ENCODE data around the gene SETBP1. TPM values are rescaled to one million over a fixed set of nuclear protein-coding genes. Genes with fewer than 3 reads are reported as not detected.

Gene SETBP1
- total RNA-seq, 1 donor from 2014 or later = 39.5 TPM

GRCh38 chr18:45059695-45060094 is 379.0 kb downstream of the SETBP1 start:
- DNase-seq (no peak), ATAC-seq (peak; percentile 52)
- intact Hi-C loops (cut with DNase I) = no loop called here
- H3K27ac ChIP-seq = no peak overlapping the region
- no peaks in the 10 kb centered on the region for H3K27me3 ChIP-seq
- H3K9me3 ChIP-seq = no peaks in the 10 kb centered on the region
- H3K4me1 ChIP-seq = no peaks in the 10 kb centered on the region
- H3K36me3 ChIP-seq = no peaks in the 10 kb centered on the region
- no peak overlapping the region for H3K4me3 ChIP-seq
- TF ChIP-seq, protein P1, sequence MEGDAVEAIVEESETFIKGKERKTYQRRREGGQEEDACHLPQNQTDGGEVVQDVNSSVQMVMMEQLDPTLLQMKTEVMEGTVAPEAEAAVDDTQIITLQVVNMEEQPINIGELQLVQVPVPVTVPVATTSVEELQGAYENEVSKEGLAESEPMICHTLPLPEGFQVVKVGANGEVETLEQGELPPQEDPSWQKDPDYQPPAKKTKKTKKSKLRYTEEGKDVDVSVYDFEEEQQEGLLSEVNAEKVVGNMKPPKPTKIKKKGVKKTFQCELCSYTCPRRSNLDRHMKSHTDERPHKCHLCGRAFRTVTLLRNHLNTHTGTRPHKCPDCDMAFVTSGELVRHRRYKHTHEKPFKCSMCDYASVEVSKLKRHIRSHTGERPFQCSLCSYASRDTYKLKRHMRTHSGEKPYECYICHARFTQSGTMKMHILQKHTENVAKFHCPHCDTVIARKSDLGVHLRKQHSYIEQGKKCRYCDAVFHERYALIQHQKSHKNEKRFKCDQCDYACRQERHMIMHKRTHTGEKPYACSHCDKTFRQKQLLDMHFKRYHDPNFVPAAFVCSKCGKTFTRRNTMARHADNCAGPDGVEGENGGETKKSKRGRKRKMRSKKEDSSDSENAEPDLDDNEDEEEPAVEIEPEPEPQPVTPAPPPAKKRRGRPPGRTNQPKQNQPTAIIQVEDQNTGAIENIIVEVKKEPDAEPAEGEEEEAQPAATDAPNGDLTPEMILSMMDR (IDR thresholded peaks at IDR 0.05) = no peak

DNA sequence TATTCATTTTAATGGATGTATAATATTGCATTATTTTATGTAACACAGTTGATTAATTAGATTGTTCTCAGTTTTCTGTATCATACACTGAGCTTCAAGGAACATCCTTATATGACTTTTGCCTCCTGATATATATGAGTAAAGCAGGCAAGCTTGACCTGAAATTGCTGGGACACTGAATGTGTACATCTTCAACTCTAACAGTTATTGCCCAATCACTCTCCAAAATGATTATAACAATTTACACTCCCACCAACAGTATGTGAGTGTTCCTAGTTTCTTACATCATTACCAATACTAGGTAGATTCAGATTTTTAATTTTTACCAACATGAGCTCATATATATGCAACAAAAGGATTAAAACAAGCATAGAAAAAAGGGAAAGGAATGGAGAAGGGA is 379.4 kb downstream of the SETBP1 start:
- H3K9me3 ChIP-seq = no peaks in the 10 kb centered on the region
- ATAC-seq = no peak
- H3K27ac ChIP-seq = no peak overlapping the region
- no peaks in the 10 kb centered on the region for H3K36me3 ChIP-seq
- intact Hi-C loops (cut with DNase I) = no loop called here
- H3K4me1 ChIP-seq = no peaks in the 10 kb centered on the region
- TF ChIP-seq, protein P1 (IDR thresholded peaks at IDR 0.05) = no peak
- DNase-seq = no peak
- no peaks in the 10 kb centered on the region for H3K27me3 ChIP-seq
- no peak overlapping the region for H3K4me3 ChIP-seq

DNA sequence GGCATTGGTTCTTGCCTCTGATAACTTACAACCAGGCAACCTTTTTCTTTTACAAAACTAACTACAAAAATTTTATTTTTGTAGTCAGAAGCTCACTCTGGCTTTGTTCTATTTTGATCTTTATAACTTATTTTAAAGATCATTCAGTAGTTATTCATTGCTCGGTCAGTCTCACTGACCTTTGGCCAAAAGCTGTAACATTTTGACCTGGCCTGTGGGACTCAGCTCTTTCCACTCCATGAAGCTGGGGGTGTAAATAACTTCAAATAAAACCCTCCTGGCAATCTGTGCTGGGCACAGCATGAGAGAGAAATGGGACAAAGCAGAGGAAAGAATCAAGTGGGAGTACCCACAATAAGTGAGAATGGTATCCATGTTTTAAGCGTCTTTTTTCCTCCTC is 380.7 kb downstream of the SETBP1 start:
- Histone ChIP-seq H3K4me1 (no peaks in the 10 kb centered on the region), H3K4me3 (no peak overlapping the region), H3K27me3 (no peaks in the 10 kb centered on the region), H3K27ac (no peak overlapping the region), H3K9me3 (no peaks in the 10 kb centered on the region), H3K36me3 (no peaks in the 10 kb centered on the region)
- ATAC-seq (no peak), DNase-seq (no peak)
- TF ChIP-seq, protein P1 (IDR thresholded peaks at IDR 0.05) = no peak
- intact Hi-C loops (cut with DNase I) = no loop called here

DNA sequence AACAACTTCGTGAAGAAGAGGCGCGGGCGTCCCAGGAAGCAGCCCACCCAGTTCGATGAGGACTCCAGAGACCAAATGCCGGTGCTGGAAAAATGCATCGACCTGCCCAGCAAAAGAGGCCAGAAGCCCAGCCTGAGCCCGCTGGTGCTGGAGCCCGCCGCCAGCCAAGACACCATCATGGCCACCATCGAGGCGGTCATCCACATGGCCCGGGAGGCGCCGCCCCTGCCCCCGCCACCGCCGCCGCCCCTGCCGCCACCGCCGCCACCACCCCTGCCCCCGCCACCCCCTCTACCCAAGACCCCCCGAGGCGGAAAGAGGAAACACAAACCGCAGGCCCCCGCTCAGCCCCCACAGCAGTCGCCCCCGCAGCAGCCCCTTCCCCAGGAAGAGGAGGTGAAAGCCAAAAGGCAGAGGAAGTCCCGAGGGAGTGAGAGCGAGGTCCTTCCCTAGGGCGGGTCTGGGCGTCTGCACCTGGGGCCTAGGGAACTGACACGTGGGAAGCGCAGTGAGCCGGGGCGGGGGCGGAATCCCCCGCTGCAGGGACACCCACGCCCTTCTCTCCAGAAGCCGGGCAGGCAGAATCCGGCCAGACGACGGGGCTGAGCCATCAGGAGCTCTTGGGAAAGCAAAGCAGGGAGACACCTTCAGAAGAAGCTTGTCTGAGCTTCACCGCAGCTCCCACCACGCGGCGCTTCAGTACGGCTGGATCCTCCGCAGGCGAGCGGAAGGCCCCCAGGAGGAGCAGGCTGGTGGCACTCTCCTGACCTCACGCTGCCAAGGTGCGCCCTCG is 382.8 kb downstream of the SETBP1 start:
- no peaks in the 10 kb centered on the region for H3K4me1 ChIP-seq
- TF ChIP-seq, protein P1 (IDR thresholded peaks at IDR 0.05) = no peak
- no peaks in the 10 kb centered on the region for H3K27me3 ChIP-seq
- no peaks in the 10 kb centered on the region for H3K9me3 ChIP-seq
- no peak for DNase-seq
- ATAC-seq = no peak
- no peaks in the 10 kb centered on the region for H3K36me3 ChIP-seq
- H3K4me3 ChIP-seq = no peak overlapping the region
- no peak overlapping the region for H3K27ac ChIP-seq
- intact Hi-C loops (cut with DNase I) = no loop called here

- intact Hi-C loops (cut with DNase I) = no loop called here
- no peaks in the 10 kb centered on the region for H3K4me1 ChIP-seq
- no peaks in the 10 kb centered on the region for H3K9me3 ChIP-seq
- no peak for DNase-seq
- TF ChIP-seq, protein P1 (IDR thresholded peaks at IDR 0.05) = no peak
- ATAC-seq = peak; percentile 54
- no peaks in the 10 kb centered on the region for H3K27me3 ChIP-seq
- no peak overlapping the region for H3K4me3 ChIP-seq
- H3K27ac ChIP-seq = no peak overlapping the region
- no peaks in the 10 kb centered on the region for H3K36me3 ChIP-seq
Measured at GRCh38 chr18:45066210-45066609, 385.5 kb downstream of the SETBP1 start.
